ENCODE data around the gene TNNI3. TPM values are rescaled to one million over a fixed set of nuclear protein-coding genes. Genes with fewer than 3 reads are reported as not detected.

The TNNI3 gene
- total and polyA plus RNA-seq, 9 of the 15 experiments (the other 6 are each of a cell fraction or from before 2014, with no cell fraction given), result 4.7 to 158 (median 42.0) TPM

DNA sequence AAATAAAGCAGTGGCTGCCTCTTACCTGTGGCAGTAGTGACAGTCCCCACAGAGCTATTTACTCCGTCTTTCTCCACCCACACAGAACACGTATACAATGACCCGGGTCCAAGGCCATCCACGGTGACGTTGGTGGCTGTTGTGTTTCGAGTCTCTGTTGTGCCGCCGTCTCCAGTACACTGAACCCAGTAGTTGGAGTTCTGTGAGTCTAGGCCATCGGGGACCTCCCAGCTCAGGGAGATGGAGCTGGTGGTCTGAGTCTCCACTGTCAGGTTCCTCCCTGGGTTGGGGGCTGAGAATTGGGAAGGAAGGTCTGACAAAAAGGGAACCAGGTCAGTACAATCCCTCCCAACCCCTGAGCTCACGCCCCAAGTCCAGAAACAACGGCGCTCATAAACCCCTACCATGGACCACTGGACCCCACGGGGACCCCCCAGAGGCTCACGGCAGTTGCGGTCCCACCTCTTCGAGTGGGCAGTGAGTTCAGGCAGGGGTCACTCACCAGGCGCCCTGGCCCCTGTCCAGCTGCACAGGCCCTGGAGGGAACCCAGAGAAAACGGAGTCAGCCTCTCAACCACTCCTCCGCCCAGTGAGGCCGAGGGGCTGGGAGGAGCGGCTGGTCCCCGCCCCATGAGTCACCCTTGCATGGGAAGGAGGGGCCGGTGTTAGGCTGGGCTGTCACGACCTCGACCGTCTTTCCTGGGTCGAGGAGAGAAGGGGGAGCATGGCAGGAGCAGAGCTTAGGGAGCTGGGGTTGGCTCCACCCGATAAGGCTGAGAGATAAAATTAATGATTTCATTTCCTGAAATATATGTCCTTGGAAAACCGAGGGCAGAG is 49.4 kb upstream of the TNNI3 start (continued):
- TF ChIP-seq BHLHE40 (IDR thresholded peaks at IDR 0.05; ENCODE audit: low read length), result peak; percentile 9; the same call in 1 of the 2 replicates
- peak; percentile 98 for TF ChIP-seq ATF3 (IDR thresholded peaks at IDR 0.05)
- peak; percentile 97; the same call in 1 of the 2 replicates for TF ChIP-seq ATF3 (CRISPR knock-in tag; conservative IDR thresholded peaks at IDR 0.05)
- peak; percentile 53; the same call in 1 of the 2 replicates for TF ChIP-seq SOX6 (IDR thresholded peaks at IDR 0.05)
- TF ChIP-seq, protein P1, sequence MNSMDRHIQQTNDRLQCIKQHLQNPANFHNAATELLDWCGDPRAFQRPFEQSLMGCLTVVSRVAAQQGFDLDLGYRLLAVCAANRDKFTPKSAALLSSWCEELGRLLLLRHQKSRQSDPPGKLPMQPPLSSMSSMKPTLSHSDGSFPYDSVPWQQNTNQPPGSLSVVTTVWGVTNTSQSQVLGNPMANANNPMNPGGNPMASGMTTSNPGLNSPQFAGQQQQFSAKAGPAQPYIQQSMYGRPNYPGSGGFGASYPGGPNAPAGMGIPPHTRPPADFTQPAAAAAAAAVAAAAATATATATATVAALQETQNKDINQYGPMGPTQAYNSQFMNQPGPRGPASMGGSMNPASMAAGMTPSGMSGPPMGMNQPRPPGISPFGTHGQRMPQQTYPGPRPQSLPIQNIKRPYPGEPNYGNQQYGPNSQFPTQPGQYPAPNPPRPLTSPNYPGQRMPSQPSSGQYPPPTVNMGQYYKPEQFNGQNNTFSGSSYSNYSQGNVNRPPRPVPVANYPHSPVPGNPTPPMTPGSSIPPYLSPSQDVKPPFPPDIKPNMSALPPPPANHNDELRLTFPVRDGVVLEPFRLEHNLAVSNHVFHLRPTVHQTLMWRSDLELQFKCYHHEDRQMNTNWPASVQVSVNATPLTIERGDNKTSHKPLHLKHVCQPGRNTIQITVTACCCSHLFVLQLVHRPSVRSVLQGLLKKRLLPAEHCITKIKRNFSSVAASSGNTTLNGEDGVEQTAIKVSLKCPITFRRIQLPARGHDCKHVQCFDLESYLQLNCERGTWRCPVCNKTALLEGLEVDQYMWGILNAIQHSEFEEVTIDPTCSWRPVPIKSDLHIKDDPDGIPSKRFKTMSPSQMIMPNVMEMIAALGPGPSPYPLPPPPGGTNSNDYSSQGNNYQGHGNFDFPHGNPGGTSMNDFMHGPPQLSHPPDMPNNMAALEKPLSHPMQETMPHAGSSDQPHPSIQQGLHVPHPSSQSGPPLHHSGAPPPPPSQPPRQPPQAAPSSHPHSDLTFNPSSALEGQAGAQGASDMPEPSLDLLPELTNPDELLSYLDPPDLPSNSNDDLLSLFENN (IDR thresholded peaks at IDR 0.05; ENCODE audit: low read depth in 2 of 2, low read length in 2 of 2), result no peak
- TF ChIP-seq, protein P2, sequence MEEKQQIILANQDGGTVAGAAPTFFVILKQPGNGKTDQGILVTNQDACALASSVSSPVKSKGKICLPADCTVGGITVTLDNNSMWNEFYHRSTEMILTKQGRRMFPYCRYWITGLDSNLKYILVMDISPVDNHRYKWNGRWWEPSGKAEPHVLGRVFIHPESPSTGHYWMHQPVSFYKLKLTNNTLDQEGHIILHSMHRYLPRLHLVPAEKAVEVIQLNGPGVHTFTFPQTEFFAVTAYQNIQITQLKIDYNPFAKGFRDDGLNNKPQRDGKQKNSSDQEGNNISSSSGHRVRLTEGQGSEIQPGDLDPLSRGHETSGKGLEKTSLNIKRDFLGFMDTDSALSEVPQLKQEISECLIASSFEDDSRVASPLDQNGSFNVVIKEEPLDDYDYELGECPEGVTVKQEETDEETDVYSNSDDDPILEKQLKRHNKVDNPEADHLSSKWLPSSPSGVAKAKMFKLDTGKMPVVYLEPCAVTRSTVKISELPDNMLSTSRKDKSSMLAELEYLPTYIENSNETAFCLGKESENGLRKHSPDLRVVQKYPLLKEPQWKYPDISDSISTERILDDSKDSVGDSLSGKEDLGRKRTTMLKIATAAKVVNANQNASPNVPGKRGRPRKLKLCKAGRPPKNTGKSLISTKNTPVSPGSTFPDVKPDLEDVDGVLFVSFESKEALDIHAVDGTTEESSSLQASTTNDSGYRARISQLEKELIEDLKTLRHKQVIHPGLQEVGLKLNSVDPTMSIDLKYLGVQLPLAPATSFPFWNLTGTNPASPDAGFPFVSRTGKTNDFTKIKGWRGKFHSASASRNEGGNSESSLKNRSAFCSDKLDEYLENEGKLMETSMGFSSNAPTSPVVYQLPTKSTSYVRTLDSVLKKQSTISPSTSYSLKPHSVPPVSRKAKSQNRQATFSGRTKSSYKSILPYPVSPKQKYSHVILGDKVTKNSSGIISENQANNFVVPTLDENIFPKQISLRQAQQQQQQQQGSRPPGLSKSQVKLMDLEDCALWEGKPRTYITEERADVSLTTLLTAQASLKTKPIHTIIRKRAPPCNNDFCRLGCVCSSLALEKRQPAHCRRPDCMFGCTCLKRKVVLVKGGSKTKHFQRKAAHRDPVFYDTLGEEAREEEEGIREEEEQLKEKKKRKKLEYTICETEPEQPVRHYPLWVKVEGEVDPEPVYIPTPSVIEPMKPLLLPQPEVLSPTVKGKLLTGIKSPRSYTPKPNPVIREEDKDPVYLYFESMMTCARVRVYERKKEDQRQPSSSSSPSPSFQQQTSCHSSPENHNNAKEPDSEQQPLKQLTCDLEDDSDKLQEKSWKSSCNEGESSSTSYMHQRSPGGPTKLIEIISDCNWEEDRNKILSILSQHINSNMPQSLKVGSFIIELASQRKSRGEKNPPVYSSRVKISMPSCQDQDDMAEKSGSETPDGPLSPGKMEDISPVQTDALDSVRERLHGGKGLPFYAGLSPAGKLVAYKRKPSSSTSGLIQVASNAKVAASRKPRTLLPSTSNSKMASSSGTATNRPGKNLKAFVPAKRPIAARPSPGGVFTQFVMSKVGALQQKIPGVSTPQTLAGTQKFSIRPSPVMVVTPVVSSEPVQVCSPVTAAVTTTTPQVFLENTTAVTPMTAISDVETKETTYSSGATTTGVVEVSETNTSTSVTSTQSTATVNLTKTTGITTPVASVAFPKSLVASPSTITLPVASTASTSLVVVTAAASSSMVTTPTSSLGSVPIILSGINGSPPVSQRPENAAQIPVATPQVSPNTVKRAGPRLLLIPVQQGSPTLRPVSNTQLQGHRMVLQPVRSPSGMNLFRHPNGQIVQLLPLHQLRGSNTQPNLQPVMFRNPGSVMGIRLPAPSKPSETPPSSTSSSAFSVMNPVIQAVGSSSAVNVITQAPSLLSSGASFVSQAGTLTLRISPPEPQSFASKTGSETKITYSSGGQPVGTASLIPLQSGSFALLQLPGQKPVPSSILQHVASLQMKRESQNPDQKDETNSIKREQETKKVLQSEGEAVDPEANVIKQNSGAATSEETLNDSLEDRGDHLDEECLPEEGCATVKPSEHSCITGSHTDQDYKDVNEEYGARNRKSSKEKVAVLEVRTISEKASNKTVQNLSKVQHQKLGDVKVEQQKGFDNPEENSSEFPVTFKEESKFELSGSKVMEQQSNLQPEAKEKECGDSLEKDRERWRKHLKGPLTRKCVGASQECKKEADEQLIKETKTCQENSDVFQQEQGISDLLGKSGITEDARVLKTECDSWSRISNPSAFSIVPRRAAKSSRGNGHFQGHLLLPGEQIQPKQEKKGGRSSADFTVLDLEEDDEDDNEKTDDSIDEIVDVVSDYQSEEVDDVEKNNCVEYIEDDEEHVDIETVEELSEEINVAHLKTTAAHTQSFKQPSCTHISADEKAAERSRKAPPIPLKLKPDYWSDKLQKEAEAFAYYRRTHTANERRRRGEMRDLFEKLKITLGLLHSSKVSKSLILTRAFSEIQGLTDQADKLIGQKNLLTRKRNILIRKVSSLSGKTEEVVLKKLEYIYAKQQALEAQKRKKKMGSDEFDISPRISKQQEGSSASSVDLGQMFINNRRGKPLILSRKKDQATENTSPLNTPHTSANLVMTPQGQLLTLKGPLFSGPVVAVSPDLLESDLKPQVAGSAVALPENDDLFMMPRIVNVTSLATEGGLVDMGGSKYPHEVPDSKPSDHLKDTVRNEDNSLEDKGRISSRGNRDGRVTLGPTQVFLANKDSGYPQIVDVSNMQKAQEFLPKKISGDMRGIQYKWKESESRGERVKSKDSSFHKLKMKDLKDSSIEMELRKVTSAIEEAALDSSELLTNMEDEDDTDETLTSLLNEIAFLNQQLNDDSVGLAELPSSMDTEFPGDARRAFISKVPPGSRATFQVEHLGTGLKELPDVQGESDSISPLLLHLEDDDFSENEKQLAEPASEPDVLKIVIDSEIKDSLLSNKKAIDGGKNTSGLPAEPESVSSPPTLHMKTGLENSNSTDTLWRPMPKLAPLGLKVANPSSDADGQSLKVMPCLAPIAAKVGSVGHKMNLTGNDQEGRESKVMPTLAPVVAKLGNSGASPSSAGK (IDR thresholded peaks at IDR 0.05), result peak; percentile 22; the same call in 1 of the 2 replicates
- TF ChIP-seq, protein P3, sequence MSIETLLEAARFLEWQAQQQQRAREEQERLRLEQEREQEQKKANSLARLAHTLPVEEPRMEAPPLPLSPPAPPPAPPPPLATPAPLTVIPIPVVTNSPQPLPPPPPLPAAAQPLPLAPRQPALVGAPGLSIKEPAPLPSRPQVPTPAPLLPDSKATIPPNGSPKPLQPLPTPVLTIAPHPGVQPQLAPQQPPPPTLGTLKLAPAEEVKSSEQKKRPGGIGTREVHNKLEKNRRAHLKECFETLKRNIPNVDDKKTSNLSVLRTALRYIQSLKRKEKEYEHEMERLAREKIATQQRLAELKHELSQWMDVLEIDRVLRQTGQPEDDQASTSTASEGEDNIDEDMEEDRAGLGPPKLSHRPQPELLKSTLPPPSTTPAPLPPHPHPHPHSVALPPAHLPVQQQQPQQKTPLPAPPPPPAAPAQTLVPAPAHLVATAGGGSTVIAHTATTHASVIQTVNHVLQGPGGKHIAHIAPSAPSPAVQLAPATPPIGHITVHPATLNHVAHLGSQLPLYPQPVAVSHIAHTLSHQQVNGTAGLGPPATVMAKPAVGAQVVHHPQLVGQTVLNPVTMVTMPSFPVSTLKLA (conservative IDR thresholded peaks at IDR 0.05), result peak; percentile 67 to 84
- peak; percentile 11 for TF ChIP-seq ZFP36 (IDR thresholded peaks at IDR 0.05; ENCODE audit: low read depth, low read length, partially characterized antibody)
